Esophagus (tissue), 2 donors: Measurements from ENCODE around the gene DBF4B. TPM values are rescaled to one million over a fixed set of nuclear protein-coding genes. Genes with fewer than 3 reads are reported as not detected.
"Not testable (repeated sequence)": the region's sequence is repeated elsewhere in the genome, so short reads cannot be mapped to it uniquely, and the experiment has no call there.

Experiments used
- H3K27ac ChIP-seq, 2 donors: one replicate each; pipeline ENCODE4 v1.5.1; 2013; ENCODE audit warnings: low read depth in 2 of 2, mild to moderate bottlenecking in 2 of 2, inconsistent platforms in 1 of 2, low read length in 1 of 2, moderate library complexity in 1 of 2
- H3K27me3 ChIP-seq, 2 donors: one replicate each; pipeline ENCODE4 v1.6.1; 2013; ENCODE audit warnings: low read length in 2 of 2, control low read depth in 1 of 2, mild to moderate bottlenecking in 1 of 2; ENCODE audit not compliant: insufficient read depth in 2 of 2, control insufficient read depth in 1 of 2
- H3K36me3 ChIP-seq, 2 donors: one replicate each; pipeline ENCODE4 v1.6.1; 2013; ENCODE audit warnings: low read length in 1 of 2; ENCODE audit not compliant: control insufficient read depth in 2 of 2, insufficient read depth in 2 of 2
- H3K4me1 ChIP-seq, 2 donors: one replicate each; pipeline ENCODE4 v1.6.1; 2013; ENCODE audit warnings: low read length in 1 of 2; ENCODE audit not compliant: control insufficient read depth in 2 of 2, insufficient read depth in 2 of 2
- H3K4me3 ChIP-seq, 2 donors: one replicate each; pipeline ENCODE4 v1.5.1; 2013; ENCODE audit warnings: low read length in 2 of 2, mild to moderate bottlenecking in 2 of 2, low read depth in 1 of 2, moderate library complexity in 1 of 2
- H3K9me3 ChIP-seq, 2 donors: one replicate each; pipeline ENCODE4 v1.6.1; 2013; ENCODE audit warnings: mild to moderate bottlenecking in 2 of 2, low read depth in 1 of 2, low read length in 1 of 2, moderate library complexity in 1 of 2; ENCODE audit not compliant: control insufficient read depth in 2 of 2, insufficient read depth in 1 of 2
- WGBS, 2 donors: extraction: QIAGEN DNeasy Blood & Tissue Kit; methylation state at CpG; one replicate each; pipeline ENCODE4 v1.1.7; 2013; 5-methylcytosine and 5-hydroxymethylcytosine counted together
- polyA plus RNA-seq, 2 donors: library from polyadenylated mRNA; stranded (reverse); fragments of 200-250 nt; gene quantifications; one replicate each; pipeline ENCODE4 v1.2.3, GENCODE V29; 2013
- donor health status: healthy with polysubstance abuse.
- donor health status: Bipolar disorder and iron deficiency.

Gene DBF4B
- polyA plus RNA-seq, result 1 to 10 TPM; 2.1 to 4.5 TPM

- Histone ChIP-seq H3K4me3 (peak within 1 kb of the TSS; percentile 77 to 92), H3K9me3 (no peaks in the 10 kb centered on the region), H3K27me3 (no peaks in the 10 kb centered on the region), H3K4me1 (peaks cover 7 to 10% of the 10 kb centered on the region in 2 donors), H3K36me3 (no peaks in the 10 kb centered on the region), H3K27ac (peak within 1 kb of the TSS; percentile 43 to 79)
- 0% methylated on average over 52 of the region's 52 CpGs for WGBS, 2 donors
Observed at GRCh38 chr17:44708401-44709263, at the start of gene DBF4B. DBF4B (plus strand) TSS chr17:44708665; CDS start chr17:44708821, 156 bp downstream.

DNA sequence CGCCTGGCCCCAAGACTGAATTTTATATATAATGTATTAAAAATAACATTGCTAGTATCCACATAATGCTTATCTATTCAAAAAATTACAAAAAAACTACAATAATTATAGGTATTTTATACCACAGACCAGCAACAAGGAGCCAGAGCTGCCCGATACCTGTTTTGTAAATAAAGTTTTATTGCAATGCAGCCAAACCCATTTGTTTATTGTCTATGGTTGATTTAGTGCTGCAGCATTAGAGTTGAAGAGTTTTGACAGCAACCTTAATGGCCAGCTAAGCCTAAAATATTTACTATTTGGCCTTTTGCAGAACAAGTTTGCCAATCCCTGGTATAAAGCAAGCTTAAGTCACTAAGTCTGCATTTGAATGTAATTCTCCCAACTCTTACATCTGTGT lies 46.6 kb upstream of the DBF4B start:
- H3K4me1 ChIP-seq, result no peaks in the 10 kb centered on the region
- H3K27ac ChIP-seq, result no peak overlapping the region
- no peaks in the 10 kb centered on the region for H3K36me3 ChIP-seq
- no peaks in the 10 kb centered on the region for H3K27me3 ChIP-seq
- WGBS, 2 donors, result 92 to 96% methylated on average over 2 of the region's 2 CpGs
- H3K4me3 ChIP-seq, result no peak overlapping the region
- H3K9me3 ChIP-seq, result no peaks in the 10 kb centered on the region

GRCh38 chr17:44663095-44663494 lies 45.4 kb upstream of the DBF4B start:
- H3K4me3 ChIP-seq, result no peak overlapping the region
- H3K9me3 ChIP-seq, result no peaks in the 10 kb centered on the region
- 82 to 87% methylated on average over 1 of the region's 1 CpG for WGBS, 2 donors
- H3K27ac ChIP-seq, result no peak overlapping the region
- no peaks in the 10 kb centered on the region for H3K4me1 ChIP-seq
- no peaks in the 10 kb centered on the region for H3K36me3 ChIP-seq
- no peaks in the 10 kb centered on the region for H3K27me3 ChIP-seq

GRCh38 chr17:44664867-44665266 lies 43.6 kb upstream of the DBF4B start:
- Histone ChIP-seq H3K4me1 (no peaks in the 10 kb centered on the region), H3K36me3 (no peaks in the 10 kb centered on the region), H3K27me3 (no peaks in the 10 kb centered on the region), H3K27ac (no peak overlapping the region), H3K9me3 (no peaks in the 10 kb centered on the region), H3K4me3 (no peak overlapping the region)
- WGBS, 2 donors, result 96 to 98% methylated on average over 1 of the region's 1 CpG

DNA sequence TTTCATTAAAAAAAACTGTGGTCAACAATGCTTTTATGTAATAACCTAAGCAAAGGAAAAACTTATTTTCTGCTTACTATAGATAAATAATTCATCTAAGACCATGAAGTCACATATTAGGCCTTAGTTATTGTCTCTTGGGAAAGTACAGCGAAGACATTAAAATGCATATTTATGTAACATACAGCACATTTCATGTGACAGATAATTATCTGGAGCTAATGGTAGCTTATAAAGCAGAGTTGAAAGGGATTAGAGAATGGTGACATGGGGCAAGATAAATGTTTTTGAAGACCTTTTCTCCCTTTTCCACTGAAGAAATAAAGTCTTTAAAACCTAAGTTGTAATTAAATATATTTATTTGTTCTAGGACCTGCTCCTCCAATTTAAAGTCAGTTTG lies 42.5 kb upstream of the DBF4B start:
- H3K27ac ChIP-seq, result no peak overlapping the region
- H3K4me1 ChIP-seq, result no peaks in the 10 kb centered on the region
- H3K27me3 ChIP-seq, result no peaks in the 10 kb centered on the region
- H3K4me3 ChIP-seq, result no peak overlapping the region
- H3K36me3 ChIP-seq, result no peaks in the 10 kb centered on the region
- WGBS, 2 donors, result 98% methylated on average over 1 of the region's 1 CpG
- H3K9me3 ChIP-seq, result no peaks in the 10 kb centered on the region

DNA sequence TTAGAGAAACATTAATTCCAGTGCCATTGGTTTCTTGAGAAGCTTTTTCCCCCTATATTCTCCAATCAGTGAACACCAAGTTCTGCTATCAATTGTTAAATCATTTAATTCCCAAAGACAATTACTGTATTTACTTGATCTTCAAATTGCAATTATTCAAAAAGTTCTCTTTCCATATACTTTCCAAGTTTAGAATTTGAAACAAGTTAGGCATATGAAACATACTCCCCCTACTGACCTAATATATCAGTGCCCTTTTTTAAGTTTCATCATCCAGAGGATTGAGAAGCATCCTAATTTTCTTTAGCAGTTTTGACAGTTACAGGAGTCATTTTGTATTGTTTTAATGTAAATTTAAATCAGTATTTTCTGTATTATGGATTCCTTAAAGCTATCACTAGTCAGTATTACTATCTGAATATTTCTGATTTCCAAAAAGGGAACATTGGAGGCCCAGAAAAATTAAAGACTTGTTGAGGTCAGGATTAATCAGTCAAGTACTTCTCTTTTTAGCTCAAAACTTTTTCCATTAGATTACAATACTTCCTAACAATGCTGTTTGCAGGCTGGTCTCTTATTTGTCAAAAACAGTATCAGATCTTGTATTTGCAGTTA lies 35.9 kb upstream of the DBF4B start:
- H3K36me3 ChIP-seq, result no peaks in the 10 kb centered on the region
- no peaks in the 10 kb centered on the region for H3K4me1 ChIP-seq
- H3K9me3 ChIP-seq, result no peaks in the 10 kb centered on the region
- no peak overlapping the region for H3K4me3 ChIP-seq
- H3K27ac ChIP-seq, result no peak overlapping the region
- no peaks in the 10 kb centered on the region for H3K27me3 ChIP-seq

DNA sequence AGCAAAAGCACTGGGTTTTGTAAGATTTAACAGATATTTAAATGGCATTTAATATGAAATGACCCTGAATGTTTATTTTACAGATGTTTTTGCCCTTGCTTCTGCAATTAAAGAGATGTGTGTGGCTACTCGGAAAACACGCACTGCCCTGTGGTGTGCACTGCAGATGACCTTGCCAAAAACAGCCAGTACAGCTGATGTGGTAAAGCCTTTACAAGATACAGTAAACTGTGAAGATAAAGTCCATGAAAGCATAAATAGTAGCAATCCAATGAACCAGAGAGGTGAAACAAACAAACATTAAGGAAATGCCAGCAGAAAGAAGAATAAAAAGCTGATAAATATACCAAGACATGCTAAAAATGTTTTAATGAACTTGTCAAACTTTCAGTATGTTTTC lies 34.6 kb upstream of the DBF4B start:
- H3K4me3 ChIP-seq, result no peak overlapping the region
- H3K27me3 ChIP-seq, result no peaks in the 10 kb centered on the region
- 73 to 84% methylated on average over 2 of the region's 2 CpGs for WGBS, 2 donors
- H3K9me3 ChIP-seq, result no peaks in the 10 kb centered on the region
- H3K36me3 ChIP-seq, result peaks cover 0 to 3% of the 10 kb centered on the region in 2 donors
- no peaks in the 10 kb centered on the region for H3K4me1 ChIP-seq
- H3K27ac ChIP-seq, result no peak overlapping the region

DNA sequence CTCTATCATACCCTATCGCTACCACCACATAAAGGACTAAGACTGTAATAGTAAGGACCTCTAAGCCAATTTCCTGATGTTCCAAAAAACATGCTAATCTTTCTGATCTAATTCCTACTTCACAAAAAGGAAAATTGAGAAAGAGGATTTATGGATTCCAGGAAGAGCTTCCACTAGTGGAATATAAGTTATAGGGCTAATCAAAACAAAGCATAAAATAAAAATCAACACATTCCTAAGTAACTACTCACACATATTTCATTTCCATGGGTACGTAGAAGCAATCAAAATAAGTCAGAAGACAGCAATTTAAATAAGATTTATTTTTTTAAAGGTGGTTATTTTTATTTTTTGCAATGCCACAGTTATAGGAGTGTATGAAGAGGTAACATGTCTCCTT lies 31.3 kb upstream of the DBF4B start:
- H3K36me3 ChIP-seq, result peaks cover 0 to 13% of the 10 kb centered on the region in 2 donors
- no peak overlapping the region for H3K27ac ChIP-seq
- no peaks in the 10 kb centered on the region for H3K27me3 ChIP-seq
- no peak overlapping the region for H3K4me3 ChIP-seq
- 68 to 86% methylated on average over 2 of the region's 2 CpGs for WGBS, 2 donors
- no peaks in the 10 kb centered on the region for H3K4me1 ChIP-seq
- no peaks in the 10 kb centered on the region for H3K9me3 ChIP-seq

- not testable (repeated sequence) for H3K9me3 ChIP-seq, H3K27me3 ChIP-seq, H3K4me1 ChIP-seq, H3K4me3 ChIP-seq, H3K27ac ChIP-seq
- peaks cover 0 to 13% of the 10 kb centered on the region in 2 donors for H3K36me3 ChIP-seq
- WGBS, 2 donors, result 86 to 88% methylated on average over 4 of the region's 4 CpGs
Observed at GRCh38 chr17:44683303-44683702, 25.2 kb upstream of the DBF4B start.

DNA sequence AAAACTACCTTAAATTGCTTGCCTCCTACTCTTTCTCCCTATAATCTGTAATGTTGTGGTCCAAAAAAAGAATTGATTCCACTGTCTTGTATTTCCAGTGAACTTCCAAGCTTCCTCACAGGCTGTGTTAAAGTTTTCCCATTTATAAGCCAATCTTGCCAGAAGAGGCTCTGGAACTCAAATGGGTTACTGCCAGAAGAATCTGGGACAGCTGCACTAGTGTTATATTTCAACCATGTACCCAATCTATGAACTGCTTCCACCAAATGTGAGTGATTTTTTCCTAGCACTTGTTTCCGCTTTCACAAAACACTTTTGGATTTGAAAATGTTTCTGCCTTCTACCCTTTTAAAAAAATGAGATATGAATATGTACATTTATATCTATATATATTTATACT lies 20.7 kb upstream of the DBF4B start:
- Histone ChIP-seq H3K4me1 (no peaks in the 10 kb centered on the region), H3K36me3 (no peaks in the 10 kb centered on the region), H3K9me3 (no peaks in the 10 kb centered on the region), H3K4me3 (no peak overlapping the region), H3K27ac (no peak overlapping the region), H3K27me3 (no peaks in the 10 kb centered on the region)
- WGBS, 2 donors, result 90 to 93% methylated on average over 1 of the region's 1 CpG
